HEK293T (cell line): ENCODE data around the gene TPT1.
"Not testable (repeated sequence)": the region's sequence is repeated elsewhere in the genome, so short reads cannot be mapped to it uniquely, and the experiment has no call there.

Source experiments
- BHLHE40 ChIP-seq: fragments of 450-650 bp; IDR thresholded peaks from 2 replicates; pipeline ENCODE4 v1.6.1; 2016; ENCODE audit warnings: mild to moderate bottlenecking, moderate library complexity, borderline replicate concordance
- L3MBTL2 ChIP-seq: fragments of 450-650 bp; conservative IDR thresholded peaks from 2 replicates; pipeline ENCODE4 v1.6.1; 2016; ENCODE audit warnings: mild to moderate bottlenecking
- SP1 ChIP-seq: fragments of 450-650 bp; IDR thresholded peaks from 2 replicates; pipeline ENCODE4 v1.6.1; 2017

GRCh38 chr13:45378786-45379185 lies 37.8 kb upstream of the TPT1 start:
- TF ChIP-seq BHLHE40, SP1, L3MBTL2: not testable (repeated sequence)
